Gastrocnemius medialis (tissue), 4 donors: ENCODE measurements around the gene SLC5A2. TPM values are rescaled to one million over a fixed set of nuclear protein-coding genes. Genes with fewer than 3 reads are reported as not detected.
A peak's percentile ranks its signal among the peaks of the same experiment; 100 is the strongest.

Experiments used
- ATAC-seq, 2 donors: fragments of 150-250 bp; one replicate each; pipeline ENCODE4 v1.9.1; 2016
- DNase-seq, 2 donors: peaks; one replicate each; pipeline ENCODE4 v3.0.0-alpha.2; 2019
- H3K27ac ChIP-seq, 4 donors: fragments of 200-600 bp; sonication (generic); 1 replicate in 1 of 4; 2 replicates in 3 of 4; pipeline ENCODE4 v1.5.1; 2016 to 2018; ENCODE audit warnings: mild to moderate bottlenecking in 2 of 4, moderate library complexity in 1 of 4
- H3K27me3 ChIP-seq, 3 donors: fragments of 200-600 bp; sonication (generic) in 2 of 3; 1 replicate in 1 of 3; 2 replicates in 2 of 3; pipeline versions ENCODE4 v1.5.1 to v1.6.0; 2016 to 2019; ENCODE audit warnings: mild to moderate bottlenecking in 1 of 3, moderate library complexity in 1 of 3
- H3K36me3 ChIP-seq, 2 donors: fragments of 200-600 bp; sonication (generic) in 1 of 2; one replicate each; pipeline ENCODE4 v1.5.1; 2017 to 2018
- H3K4me1 ChIP-seq, 2 donors: fragments of 200-600 bp; sonication (generic) in 1 of 2; one replicate each; pipeline ENCODE4 v1.5.1; 2016 to 2017; ENCODE audit warnings: mild to moderate bottlenecking in 2 of 2
- H3K4me3 ChIP-seq, 4 donors: fragments of 200-600 bp; sonication (generic) in 3 of 4; 1 replicate in 1 of 4; 2 replicates in 3 of 4; pipeline ENCODE4 v1.5.1; 2016 to 2019; ENCODE audit warnings: mild to moderate bottlenecking in 2 of 4
- H3K9me3 ChIP-seq, 3 donors: fragments of 200-600 bp; sonication (generic) in 2 of 3; 1 replicate in 1 of 3; 2 replicates in 2 of 3; pipeline ENCODE4 v1.5.1; 2016 to 2019
- CTCF ChIP-seq, 5 experiments: fragments of 450-650 bp in 3 of 5; fragments of 200-600 bp in 2 of 5; sonication (generic) in 2 of 5; IDR thresholded peaks in 4 of 5; conservative IDR thresholded peaks in 1 of 5; 1 replicate in 4 of 5; 2 replicates in 1 of 5; pipeline ENCODE4 v1.5.1; 2016 to 2019; ENCODE audit warnings: antibody characterized with exemption in 5 of 5, mild to moderate bottlenecking in 3 of 5, moderate library complexity in 3 of 5
- POLR2A ChIP-seq, 2 donors: fragments of 450-650 bp; IDR thresholded peaks; one replicate each; pipeline ENCODE4 v1.6.1; 2017; ENCODE audit warnings: antibody characterized with exemption in 2 of 2, mild to moderate bottlenecking in 2 of 2, moderate library complexity in 2 of 2
- in situ Hi-C, 4 donors: fragments of 200-750 bp; cut with MboI; loops; one replicate each; pipeline versions ENCODE4 v1.15.0 to v1.8.0; 2017; ENCODE audit warnings: low sequenced_read_pairs in 4 of 4
- intact Hi-C: fragments of 100-400 bp; cut with DNase I; formaldehyde crosslinking; loops from one replicate; pipeline ENCODE4 v1.15.1; 2023; ENCODE audit warnings: low total_unique reads
- total RNA-seq, 4 donors: library from RNA; depleted of rRNA; stranded (reverse); fragments of >200 nt; gene quantifications; one replicate each; pipeline versions ENCODE4 v1.1.0 to v1.2.3, GENCODE V29; 2016

Gene SLC5A2
- total RNA-seq, 4 donors from 2014 or later = not detected

- intact Hi-C loops (no loop called here), in situ Hi-C loops (no loop called here)
- no peaks in the 10 kb centered on the region for H3K36me3 ChIP-seq
- H3K9me3 ChIP-seq = no peaks in the 10 kb centered on the region
- H3K27ac ChIP-seq = no peak overlapping the region
- ATAC-seq (no peak), DNase-seq (no peak)
- peaks cover 0 to 4% of the 10 kb centered on the region in 2 donors for H3K4me1 ChIP-seq
- TF ChIP-seq POLR2A (IDR thresholded peaks at IDR 0.05) = no peak
- no peak for TF ChIP-seq CTCF (IDR thresholded peaks at IDR 0.05 in 4 of 5, conservative IDR thresholded peaks at IDR 0.05 in 1 of 5)
- H3K4me3 ChIP-seq = peak overlapping the region; percentile 30 to 38 (median 34)
- H3K27me3 ChIP-seq = peaks cover 22 to 54% (median 34%) of the 10 kb centered on the region in 3 donors
Measured at GRCh38 chr16:31528523-31529107, 45.7 kb downstream of the SLC5A2 start.

DNA sequence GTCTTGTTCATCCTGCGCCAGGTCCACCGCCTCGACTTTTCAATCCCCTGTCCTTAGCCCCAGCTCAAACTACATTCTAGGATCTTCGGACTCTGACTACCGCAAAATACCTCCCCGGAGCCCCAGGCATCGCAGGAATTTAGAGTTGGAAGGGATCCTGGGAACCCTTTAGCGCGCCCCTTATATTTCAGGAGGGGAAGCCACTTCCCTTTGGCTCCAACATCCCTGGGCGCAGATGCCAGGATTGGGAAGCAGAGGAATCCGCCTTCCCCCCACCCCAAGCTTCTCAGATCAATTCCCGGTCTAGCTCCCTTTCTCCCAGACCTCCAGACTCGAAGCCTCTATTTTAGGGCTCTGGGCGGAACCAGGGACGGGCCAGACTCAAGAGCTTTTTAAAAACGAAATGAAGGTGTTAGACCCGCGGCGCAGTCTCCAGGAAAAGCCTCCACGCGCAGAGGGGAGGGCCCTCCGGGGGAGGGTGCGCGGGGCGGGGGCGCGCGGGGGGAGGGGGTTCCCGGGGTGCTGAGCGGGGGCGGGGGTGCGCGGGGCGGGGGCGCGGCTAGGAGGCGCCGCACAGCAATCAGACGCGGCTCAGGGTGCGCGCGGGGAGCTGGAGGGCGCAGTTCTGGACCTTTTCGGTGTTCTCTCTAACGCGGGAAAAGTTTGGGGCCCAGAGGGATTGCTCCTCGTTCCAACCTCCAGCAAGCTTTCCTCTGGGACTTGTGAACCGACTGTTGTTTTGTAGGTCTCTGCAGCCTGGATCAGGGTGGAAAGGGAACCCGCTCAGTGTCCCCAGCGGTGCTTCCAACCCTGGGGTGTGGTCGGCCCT, 46.4 kb downstream of the SLC5A2 start:
- in situ Hi-C loops (no loop called here), intact Hi-C loops (no loop called here)
- H3K4me1 ChIP-seq = peaks cover 0 to 4% of the 10 kb centered on the region in 2 donors
- no peaks in the 10 kb centered on the region for H3K36me3 ChIP-seq
- no peak for ATAC-seq
- no peak for TF ChIP-seq POLR2A (IDR thresholded peaks at IDR 0.05)
- no peaks in the 10 kb centered on the region for H3K9me3 ChIP-seq
- H3K27ac ChIP-seq = no peak overlapping the region
- DNase-seq = no peak
- H3K27me3 ChIP-seq = peaks cover 22 to 57% (median 34%) of the 10 kb centered on the region in 3 donors
- peak overlapping the region; percentile 30 to 38 (median 34) for H3K4me3 ChIP-seq

GRCh38 chr16:31529937-31530312, 47.0 kb downstream of the SLC5A2 start:
- peaks cover 0 to 4% of the 10 kb centered on the region in 2 donors for H3K4me1 ChIP-seq
- in situ Hi-C loops (no loop called here), intact Hi-C loops (no loop called here)
- no peak for DNase-seq
- ATAC-seq = no peak
- peaks cover 22 to 59% (median 37%) of the 10 kb centered on the region in 3 donors for H3K27me3 ChIP-seq
- no peak overlapping the region for H3K27ac ChIP-seq
- H3K4me3 ChIP-seq = peak overlapping the region in 2 of 4 donors; percentile 36 to 38
- TF ChIP-seq CTCF (IDR thresholded peaks at IDR 0.05 in 4 of 5, conservative IDR thresholded peaks at IDR 0.05 in 1 of 5) (no peak), POLR2A (IDR thresholded peaks at IDR 0.05) (no peak)
- H3K36me3 ChIP-seq = no peaks in the 10 kb centered on the region
- H3K9me3 ChIP-seq = no peaks in the 10 kb centered on the region

DNA sequence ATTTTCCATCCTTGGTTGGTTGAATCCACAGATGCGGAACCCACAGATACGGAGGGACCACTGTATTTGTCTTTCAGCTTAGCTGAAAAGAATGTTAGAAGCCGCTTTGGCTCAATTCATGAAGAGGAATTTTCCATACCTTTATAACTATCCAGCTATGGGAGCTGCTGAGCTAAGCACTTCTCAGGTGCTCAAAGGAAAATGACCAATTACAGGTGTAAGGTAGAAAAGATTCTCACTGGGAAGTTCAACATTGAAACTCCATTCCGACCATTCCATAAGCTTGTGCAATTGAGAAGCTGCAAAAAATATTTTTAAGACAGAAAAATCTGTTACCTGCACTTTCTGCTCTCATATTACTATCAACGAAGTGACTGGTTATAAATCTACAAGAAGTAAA, 47.5 kb downstream of the SLC5A2 start:
- no peak for DNase-seq
- ATAC-seq = no peak
- H3K27ac ChIP-seq = no peak overlapping the region
- intact Hi-C loops = no loop called here
- H3K27me3 ChIP-seq = peaks cover 22 to 59% (median 38%) of the 10 kb centered on the region in 3 donors
- TF ChIP-seq CTCF (IDR thresholded peaks at IDR 0.05 in 4 of 5, conservative IDR thresholded peaks at IDR 0.05 in 1 of 5) (no peak), POLR2A (IDR thresholded peaks at IDR 0.05) (no peak)
- no peak overlapping the region for H3K4me3 ChIP-seq
- peaks cover 0 to 4% of the 10 kb centered on the region in 2 donors for H3K4me1 ChIP-seq
- no peaks in the 10 kb centered on the region for H3K36me3 ChIP-seq
- H3K9me3 ChIP-seq = no peaks in the 10 kb centered on the region
- in situ Hi-C loops = no loop called here

GRCh38 chr16:31531096-31531495, 48.2 kb downstream of the SLC5A2 start:
- intact Hi-C loops = no loop called here
- DNase-seq (no peak), ATAC-seq (no peak)
- H3K4me1 ChIP-seq = peaks cover 0 to 4% of the 10 kb centered on the region in 2 donors
- peaks cover 22 to 59% (median 42%) of the 10 kb centered on the region in 3 donors for H3K27me3 ChIP-seq
- in situ Hi-C loops = no loop called here
- no peaks in the 10 kb centered on the region for H3K36me3 ChIP-seq
- no peak overlapping the region for H3K27ac ChIP-seq
- no peaks in the 10 kb centered on the region for H3K9me3 ChIP-seq
- H3K4me3 ChIP-seq = no peak overlapping the region
- no peak for TF ChIP-seq CTCF (IDR thresholded peaks at IDR 0.05 in 4 of 5, conservative IDR thresholded peaks at IDR 0.05 in 1 of 5)
- no peak for TF ChIP-seq POLR2A (IDR thresholded peaks at IDR 0.05)
